Measurements from ENCODE around the gene NISCH.
A peak's percentile ranks its signal among the peaks of the same experiment; 100 is the strongest.

Gene NISCH

GRCh38 chr3:52536369-52537164, 81.2 kb downstream of the NISCH start, which contains the start of gene UQCC5:
Gene UQCC5 (plus strand): TSS chr3:52536605. CDS start chr3:52536756, 151 bp downstream.
- Histone ChIP-seq H3K27me3 (replicated peaks; ENCODE audit: control insufficient read depth, insufficient read depth, low read length) (no peaks in the 10 kb centered on the region), H3K9me3 (ENCODE audit: control insufficient read depth, low read length) (no peaks in the 10 kb centered on the region), H3K4me3 (ENCODE audit: low read length) (peak within 1 kb of the TSS; percentile 93), H3K36me3 (ENCODE audit: control insufficient read depth, insufficient read depth, low read length, severe bottlenecking) (peaks cover 12% of the 10 kb centered on the region), H3K9ac (ENCODE audit: low read length) (peak within 1 kb of the TSS; percentile 97), H3K4me1 (ENCODE audit: control insufficient read depth, insufficient read depth, low read length) (peaks cover 57% of the 10 kb centered on the region)
- DNase-seq (ENCODE audit: low read depth) = peak; percentile 99

- peak overlapping the region; percentile 93 for H3K4me3 ChIP-seq (ENCODE audit: low read length)
- H3K36me3 ChIP-seq (ENCODE audit: control insufficient read depth, insufficient read depth, low read length, severe bottlenecking) = peaks cover 14% of the 10 kb centered on the region
- no peaks in the 10 kb centered on the region for H3K9me3 ChIP-seq (ENCODE audit: control insufficient read depth, low read length)
- no peaks in the 10 kb centered on the region for H3K27me3 ChIP-seq (replicated peaks; ENCODE audit: control insufficient read depth, insufficient read depth, low read length)
- H3K4me1 ChIP-seq (ENCODE audit: control insufficient read depth, insufficient read depth, low read length) = peaks cover 51% of the 10 kb centered on the region
- peak overlapping the region; percentile 97 for H3K9ac ChIP-seq (ENCODE audit: low read length)
- DNase-seq (ENCODE audit: low read depth) = no peak
These were observed 81.8 kb downstream of the NISCH start for GRCh38 chr3:52537165-52537620.

- peaks cover 14% of the 10 kb centered on the region for H3K36me3 ChIP-seq (ENCODE audit: control insufficient read depth, insufficient read depth, low read length, severe bottlenecking)
- no peaks in the 10 kb centered on the region for H3K27me3 ChIP-seq (replicated peaks; ENCODE audit: control insufficient read depth, insufficient read depth, low read length)
- peak overlapping the region; percentile 97 for H3K9ac ChIP-seq (ENCODE audit: low read length)
- no peak for DNase-seq (ENCODE audit: low read depth)
- H3K4me3 ChIP-seq (ENCODE audit: low read length) = peak overlapping the region; percentile 93
- H3K4me1 ChIP-seq (ENCODE audit: control insufficient read depth, insufficient read depth, low read length) = peaks cover 45% of the 10 kb centered on the region
- no peaks in the 10 kb centered on the region for H3K9me3 ChIP-seq (ENCODE audit: control insufficient read depth, low read length)
These were observed 82.5 kb downstream of the NISCH start for GRCh38 chr3:52537726-52538421.

- Histone ChIP-seq H3K36me3 (ENCODE audit: control insufficient read depth, insufficient read depth, low read length, severe bottlenecking) (peaks cover 14% of the 10 kb centered on the region), H3K4me1 (ENCODE audit: control insufficient read depth, insufficient read depth, low read length) (peaks cover 44% of the 10 kb centered on the region), H3K9me3 (ENCODE audit: control insufficient read depth, low read length) (no peaks in the 10 kb centered on the region), H3K4me3 (ENCODE audit: low read length) (peak overlapping the region; percentile 93), H3K27me3 (replicated peaks; ENCODE audit: control insufficient read depth, insufficient read depth, low read length) (no peaks in the 10 kb centered on the region), H3K9ac (ENCODE audit: low read length) (no peak overlapping the region)
- no peak for DNase-seq (ENCODE audit: low read depth)
These were observed 83.7 kb downstream of the NISCH start for GRCh38 chr3:52539010-52539653.

GRCh38 chr3:52541050-52541449, 85.6 kb downstream of the NISCH start:
- peaks cover 32% of the 10 kb centered on the region for H3K4me1 ChIP-seq (ENCODE audit: control insufficient read depth, insufficient read depth, low read length)
- DNase-seq (ENCODE audit: low read depth) = no peak
- H3K36me3 ChIP-seq (ENCODE audit: control insufficient read depth, insufficient read depth, low read length, severe bottlenecking) = peaks cover 23% of the 10 kb centered on the region

More at GRCh38 chr3:52541050-52541449, 85.6 kb downstream of the NISCH start:
- no peaks in the 10 kb centered on the region for H3K9me3 ChIP-seq (ENCODE audit: control insufficient read depth, low read length)
- H3K27me3 ChIP-seq (replicated peaks; ENCODE audit: control insufficient read depth, insufficient read depth, low read length) = no peaks in the 10 kb centered on the region
- no peak overlapping the region for H3K9ac ChIP-seq (ENCODE audit: low read length)
- H3K4me3 ChIP-seq (ENCODE audit: low read length) = no peak overlapping the region

All from adipocyte (in vitro differentiated cells).